Measurements from ENCODE around the gene HSD3B7. TPM values are rescaled to one million over a fixed set of nuclear protein-coding genes. Genes with fewer than 3 reads are reported as not detected.
A peak's percentile ranks its signal among the peaks of the same experiment; 100 is the strongest.

Gene HSD3B7
- total RNA-seq, 4 donors from 2014 or later, result 10.1 to 26.2 (median 16.0) TPM

DNA sequence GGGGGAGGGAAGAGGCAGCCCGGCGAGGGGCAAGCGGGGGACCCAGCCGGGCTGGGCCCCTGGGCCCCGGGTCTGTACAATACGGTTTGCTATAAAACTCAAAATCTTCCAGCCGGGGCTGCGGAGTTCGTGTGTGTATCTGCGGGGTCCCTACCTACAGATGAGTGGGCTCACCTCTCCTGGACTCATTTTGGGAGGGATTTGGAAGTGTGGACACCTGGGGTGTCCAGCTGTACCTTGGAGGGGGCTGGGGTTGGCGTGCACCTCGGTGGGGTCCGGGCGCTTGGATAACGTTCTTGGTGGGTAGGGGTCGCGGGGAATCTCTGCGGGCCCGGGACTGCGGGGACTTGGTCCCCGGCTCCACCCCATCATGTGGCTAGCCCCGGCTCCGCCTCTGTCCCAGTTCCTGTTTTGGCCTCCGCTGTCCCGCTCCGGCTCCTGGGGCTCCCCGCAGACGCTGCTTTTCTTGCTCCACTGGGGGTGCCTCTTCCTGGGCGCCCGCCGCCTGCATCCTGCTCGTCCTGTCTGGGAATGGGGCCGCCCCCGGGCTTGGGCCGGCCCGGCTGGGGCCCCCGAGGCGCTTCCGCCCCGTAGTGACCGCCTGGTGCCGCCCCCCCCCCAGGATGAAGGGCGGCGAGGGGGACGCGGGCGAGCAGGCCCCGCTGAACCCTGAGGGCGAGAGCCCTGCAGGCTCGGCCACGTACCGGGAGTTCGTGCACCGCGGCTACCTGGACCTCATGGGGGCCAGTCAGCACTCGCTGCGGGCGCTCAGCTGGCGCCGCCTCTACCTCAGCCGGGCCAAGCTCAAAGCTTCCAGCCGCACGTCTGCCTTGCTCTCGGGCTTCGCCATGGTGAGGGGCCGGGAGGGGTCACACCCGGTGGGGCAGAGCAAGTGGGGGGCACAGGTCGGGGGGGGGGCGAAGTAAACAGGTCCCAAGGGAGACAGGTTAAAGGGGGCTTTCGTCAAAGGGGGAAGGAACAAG is 36.0 kb upstream of the HSD3B7 start, which contains the start of gene ORAI3:
Gene ORAI3 (plus strand): TSS at position 402 of the 983 bp plus-strand sequence. CDS start 222 bp downstream, at position 624.
- Histone ChIP-seq H3K4me3 (peak within 1 kb of the TSS; percentile 77 to 98), H3K36me3 (peaks cover 0 to 24% of the 10 kb centered on the region in 2 donors), H3K9me3 (no peaks in the 10 kb centered on the region), H3K27me3 (no peaks in the 10 kb centered on the region), H3K27ac (peak within 1 kb of the TSS; percentile 69 to 95 (median 92)), H3K4me1 (peaks cover 0 to 64% (median 33%) of the 10 kb centered on the region in 3 donors)
- WGBS, 2 donors (ENCODE audit: low coverage in 1 of 2), result 0% methylated on average over 1 of the region's 70 CpGs; no CpG with 5 or more reads in 1 of the 2 donors
- TF ChIP-seq POLR2AphosphoS5 (IDR thresholded peaks at IDR 0.05), result peak; percentile 33
- TF ChIP-seq POLR2A (IDR thresholded peaks at IDR 0.05), result peak; percentile 56 to 65
- no peak for TF ChIP-seq CTCF (IDR thresholded peaks at IDR 0.05)
- no peak for TF ChIP-seq EP300 (IDR thresholded peaks at IDR 0.05)
- ATAC-seq, result peak; percentile 60

GRCh38 chr16:30949650-30950515 is 35.1 kb upstream of the HSD3B7 start:
- peak; percentile 74 for ATAC-seq
- Histone ChIP-seq H3K9me3 (no peaks in the 10 kb centered on the region), H3K27me3 (no peaks in the 10 kb centered on the region), H3K36me3 (peaks cover 0 to 17% of the 10 kb centered on the region in 2 donors), H3K4me1 (peaks cover 0 to 71% (median 33%) of the 10 kb centered on the region in 3 donors), H3K4me3 (peak overlapping the region; percentile 77 to 98), H3K27ac (peak overlapping the region; percentile 69 to 95 (median 92))
- 0 to 10% methylated on average over 5 to 10 of the region's 21 CpGs for WGBS, 2 donors (ENCODE audit: low coverage in 1 of 2)
- TF ChIP-seq CTCF (IDR thresholded peaks at IDR 0.05) (no peak), POLR2A (IDR thresholded peaks at IDR 0.05) (peak; percentile 51 to 71), EP300 (IDR thresholded peaks at IDR 0.05) (no peak), POLR2AphosphoS5 (IDR thresholded peaks at IDR 0.05) (peak; percentile 71)

GRCh38 chr16:30950516-30951065 is 34.4 kb upstream of the HSD3B7 start:
- no peaks in the 10 kb centered on the region for H3K27me3 ChIP-seq
- H3K9me3 ChIP-seq, result no peaks in the 10 kb centered on the region
- peak overlapping the region; percentile 8 to 95 (median 92) for H3K27ac ChIP-seq
- peak overlapping the region in 1 of 2 donors; percentile 98 for H3K4me3 ChIP-seq
- peaks cover 0 to 71% (median 33%) of the 10 kb centered on the region in 3 donors for H3K4me1 ChIP-seq
- H3K36me3 ChIP-seq, result peaks cover 0 to 11% of the 10 kb centered on the region in 2 donors
- WGBS, 2 donors (ENCODE audit: low coverage in 1 of 2), result no CpG with 5 or more reads among the region's 8 CpGs
- TF ChIP-seq POLR2AphosphoS5 (IDR thresholded peaks at IDR 0.05), result no peak
- no peak for TF ChIP-seq POLR2A (IDR thresholded peaks at IDR 0.05)
- TF ChIP-seq EP300 (IDR thresholded peaks at IDR 0.05), result no peak
- TF ChIP-seq CTCF (IDR thresholded peaks at IDR 0.05), result no peak
- no peak for ATAC-seq

DNA sequence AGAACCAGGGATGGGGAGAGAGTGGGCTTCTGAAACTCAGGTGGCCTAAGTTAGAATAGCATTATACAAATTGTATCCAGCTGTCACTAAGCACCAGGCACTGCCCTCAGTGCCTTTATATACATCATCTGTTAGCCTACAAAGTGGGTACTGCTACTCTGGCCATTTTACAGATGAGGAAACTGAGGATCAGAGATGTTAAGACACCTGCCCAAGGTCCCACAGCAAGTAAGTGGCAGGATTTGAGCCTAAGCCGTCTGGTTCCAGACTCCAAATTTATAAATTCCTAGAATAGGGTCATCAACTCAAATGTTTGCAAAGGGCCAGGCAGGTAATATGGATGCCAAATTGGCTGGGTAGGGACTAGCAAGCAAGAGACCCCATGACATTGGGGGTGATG is 33.8 kb upstream of the HSD3B7 start:
- H3K27me3 ChIP-seq, result no peaks in the 10 kb centered on the region
- WGBS, 2 donors (ENCODE audit: low coverage in 1 of 2), result no CpG with 5 or more reads among the region's 1 CpG
- H3K36me3 ChIP-seq, result peaks cover 0 to 11% of the 10 kb centered on the region in 2 donors
- peaks cover 0 to 72% (median 33%) of the 10 kb centered on the region in 3 donors for H3K4me1 ChIP-seq
- H3K27ac ChIP-seq, result peak overlapping the region in 3 of 4 donors; percentile 90 to 95 (median 94)
- H3K9me3 ChIP-seq, result no peaks in the 10 kb centered on the region
- no peak for ATAC-seq
- no peak overlapping the region for H3K4me3 ChIP-seq
- TF ChIP-seq POLR2AphosphoS5 (IDR thresholded peaks at IDR 0.05) (no peak), CTCF (IDR thresholded peaks at IDR 0.05) (no peak)

Data from gastroesophageal sphincter (tissue), 4 donors.